RPMI7951 (cell line): Measurements from ENCODE around the gene PLCXD3. TPM values are rescaled to one million over a fixed set of nuclear protein-coding genes. Genes with fewer than 3 reads are reported as not detected.

Source experiments
- DNase-seq: peaks from one replicate; pipeline ENCODE4 v3.0.0-alpha.2; 2012; ENCODE audit warnings: low read depth
- total RNA-seq: library from RNA; depleted of rRNA; stranded (reverse); fragments of >200 nt; shearing (Covaris generic); gene quantifications from 2 replicates; pipeline ENCODE4 v1.2.3, GENCODE V29; 2014; rRNA removed

The PLCXD3 gene
- total RNA-seq = 0.20 and 0.36 TPM in 2 replicates

- no peak for DNase-seq
Measured at GRCh38 chr5:41510176-41510831, at the start of gene PLCXD3. PLCXD3 (minus strand) TSS chr5:41510601; CDS start chr5:41510526, 75 bp downstream.

DNA sequence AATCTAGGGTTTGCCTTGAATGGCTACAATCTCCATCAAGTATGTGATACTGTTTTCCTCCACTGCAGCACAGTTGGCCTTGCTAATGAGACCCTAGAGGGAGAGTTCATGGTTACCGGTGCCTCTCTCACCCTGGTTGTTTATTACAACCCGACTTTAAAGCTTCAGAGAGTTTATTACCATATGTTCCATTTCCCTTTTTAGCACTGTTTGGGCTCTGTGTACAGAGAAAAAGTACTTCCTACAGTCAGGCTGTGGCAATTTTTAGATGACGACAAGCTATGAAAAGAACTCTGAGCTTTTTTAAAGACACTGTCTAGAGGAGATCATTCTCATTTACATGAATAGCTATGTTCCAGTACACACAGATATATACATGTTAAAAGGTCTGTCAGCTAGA, 48.8 kb upstream of the PLCXD3 start:
- DNase-seq = no peak

GRCh38 chr5:41558295-41558694, 47.9 kb upstream of the PLCXD3 start:
- no peak for DNase-seq

- no peak for DNase-seq
Measured at GRCh38 chr5:41547991-41548390, 37.6 kb upstream of the PLCXD3 start.

GRCh38 chr5:41542183-41542582, 31.8 kb upstream of the PLCXD3 start:
- no peak for DNase-seq

GRCh38 chr5:41539454-41539853, 29.1 kb upstream of the PLCXD3 start:
- no peak for DNase-seq

DNA sequence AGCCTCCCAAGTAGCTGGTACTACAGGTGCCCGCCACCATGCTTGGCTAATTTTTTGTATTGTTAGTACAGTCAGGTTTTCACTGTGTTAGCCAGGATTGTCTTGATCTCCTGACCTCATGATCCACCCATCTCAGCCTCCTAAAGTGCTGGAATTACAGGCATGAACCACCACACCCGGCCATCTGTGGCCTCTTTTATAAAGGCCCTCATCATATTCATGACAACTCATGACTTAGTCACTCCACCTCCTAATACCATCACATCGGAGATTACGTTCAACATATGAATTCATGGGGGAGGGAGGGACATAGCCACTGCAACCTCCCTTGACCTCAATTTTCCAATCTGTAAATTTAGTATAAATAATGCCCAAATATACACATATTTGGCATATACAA, 27.2 kb upstream of the PLCXD3 start:
- DNase-seq = no peak

DNA sequence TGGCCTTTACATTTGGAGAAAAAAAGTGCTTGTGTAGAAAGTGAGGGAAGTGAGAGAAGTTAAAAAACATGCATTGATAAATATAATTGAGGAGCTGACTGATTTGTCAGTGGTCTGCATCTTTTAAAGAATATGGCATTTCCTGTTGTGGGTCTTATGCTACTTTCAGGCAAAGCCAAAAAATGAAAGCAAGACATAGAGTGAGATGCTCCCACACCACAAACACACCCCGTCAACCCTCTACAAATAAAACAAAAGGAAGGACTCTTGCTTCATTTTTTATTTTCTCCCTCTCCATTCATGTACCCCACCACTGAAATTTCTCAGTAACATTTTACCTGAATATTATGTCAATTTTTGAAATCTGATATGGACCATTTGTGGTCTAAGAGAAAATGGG, 22.1 kb upstream of the PLCXD3 start:
- no peak for DNase-seq

GRCh38 chr5:41527201-41527779, 16.9 kb upstream of the PLCXD3 start:
- DNase-seq = peak; percentile 99

DNA sequence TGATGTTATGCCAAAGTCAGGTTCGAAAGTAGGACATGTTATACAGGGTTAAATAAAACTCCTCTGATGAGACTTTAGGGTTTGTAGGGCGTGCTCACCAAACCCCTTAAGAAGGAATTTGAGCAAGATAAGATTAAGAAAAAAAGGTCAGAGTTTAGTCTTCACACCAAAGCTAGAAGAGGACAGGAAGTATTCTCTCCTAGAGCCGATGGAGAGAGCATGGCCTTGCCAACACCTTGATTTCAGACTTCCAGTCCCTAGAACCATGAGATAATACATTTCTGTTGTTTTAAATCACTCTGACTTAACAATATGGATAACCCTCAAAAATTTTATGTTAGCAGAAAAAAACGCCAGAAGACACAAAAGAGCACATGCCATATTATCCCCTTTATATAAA, 16.3 kb upstream of the PLCXD3 start:
- no peak for DNase-seq

- no peak for DNase-seq
Measured at GRCh38 chr5:41524174-41524573, 13.8 kb upstream of the PLCXD3 start.

DNA sequence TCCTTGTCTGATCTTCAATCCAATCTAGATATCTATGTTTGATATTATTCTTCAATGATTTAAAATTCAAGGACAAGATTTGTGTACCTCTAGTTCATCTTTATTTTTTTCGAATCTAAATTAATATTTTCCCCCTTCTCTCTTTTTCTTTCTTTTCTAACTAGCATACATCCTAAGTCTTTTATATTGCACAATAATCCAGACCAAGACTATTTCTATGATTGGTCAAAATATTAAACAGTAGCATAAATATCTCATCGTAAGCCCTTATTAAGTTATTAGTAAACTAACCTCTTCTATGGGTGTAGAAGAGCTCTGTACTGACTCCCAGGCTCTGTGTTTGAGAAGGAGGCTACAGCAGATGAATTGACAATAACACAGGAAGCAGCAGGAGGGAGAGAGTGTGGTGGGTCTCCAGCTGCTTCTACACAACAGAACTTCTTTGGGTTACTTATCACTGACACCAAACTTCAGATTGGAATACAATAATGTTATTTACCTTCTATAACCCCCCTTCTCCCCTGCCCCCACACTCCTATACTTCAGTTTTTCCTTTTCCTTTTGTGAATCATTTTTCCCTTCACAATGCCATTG, 11.9 kb upstream of the PLCXD3 start:
- no peak for DNase-seq

- no peak for DNase-seq
Measured at GRCh38 chr5:41519801-41520200, 9.4 kb upstream of the PLCXD3 start.

DNA sequence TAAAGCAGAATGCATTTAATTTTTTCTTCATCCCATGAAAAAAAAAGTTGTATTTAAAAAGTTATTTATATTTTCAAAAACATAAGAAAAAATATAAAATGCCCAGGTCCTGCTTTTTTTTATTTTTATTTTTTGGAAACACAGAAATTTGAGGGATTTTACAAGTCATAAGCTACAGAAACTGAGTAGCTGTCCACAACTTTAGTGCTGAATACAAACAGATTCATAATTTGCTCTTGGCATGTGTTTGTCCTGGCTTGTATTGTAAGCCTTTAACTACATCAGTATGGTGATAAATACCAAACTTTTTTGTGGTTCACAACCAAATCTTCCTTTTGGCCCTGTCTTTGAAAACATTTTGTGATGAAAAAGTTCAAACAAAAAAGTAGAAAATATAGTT, 7.5 kb upstream of the PLCXD3 start:
- no peak for DNase-seq

DNA sequence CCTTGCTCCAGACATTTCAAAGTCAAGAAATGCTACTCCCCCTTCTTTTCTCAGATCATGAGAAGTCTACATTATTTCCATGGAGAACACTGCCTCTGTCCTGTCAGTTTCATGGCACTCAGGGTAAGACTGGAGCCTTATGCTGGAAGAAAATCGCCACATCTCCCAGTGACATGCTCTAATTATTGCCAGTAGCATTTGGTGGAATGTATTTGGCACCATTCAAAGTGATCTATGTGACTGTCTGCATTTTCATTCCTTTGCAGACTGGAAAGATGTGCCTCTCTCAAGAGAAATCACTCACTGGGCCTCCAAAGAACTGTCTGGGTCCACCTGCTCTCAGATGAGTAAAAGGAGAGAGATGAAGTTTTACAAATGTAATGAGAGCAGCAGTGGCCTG, 840 bp upstream of the PLCXD3 start:
- no peak for DNase-seq

- no peak for DNase-seq
Measured at GRCh38 chr5:41509399-41510175, 814 bp downstream of the PLCXD3 start.

- DNase-seq = peak; percentile 24
Measured at GRCh38 chr5:41508696-41509398, 1.6 kb downstream of the PLCXD3 start.

DNA sequence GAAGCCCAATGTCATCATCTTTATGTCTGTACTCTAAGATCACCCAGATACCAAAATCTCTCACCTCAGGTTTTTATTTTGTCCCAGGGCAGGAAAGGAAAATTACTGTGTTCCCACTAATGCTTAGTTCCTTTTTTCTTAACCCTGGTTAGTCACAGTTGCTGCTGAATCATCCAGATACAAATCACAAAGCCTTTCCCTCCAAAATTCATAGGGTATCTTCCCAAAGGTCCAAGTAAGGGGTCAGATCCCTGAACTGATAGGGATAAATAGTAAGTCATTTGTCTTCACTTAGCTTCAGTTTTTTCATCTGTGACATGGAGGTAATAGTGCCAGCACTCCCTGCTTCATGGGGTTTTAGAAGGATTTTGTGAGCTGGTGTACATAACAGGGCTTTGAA, 2.2 kb downstream of the PLCXD3 start:
- DNase-seq = peak; percentile 64

DNA sequence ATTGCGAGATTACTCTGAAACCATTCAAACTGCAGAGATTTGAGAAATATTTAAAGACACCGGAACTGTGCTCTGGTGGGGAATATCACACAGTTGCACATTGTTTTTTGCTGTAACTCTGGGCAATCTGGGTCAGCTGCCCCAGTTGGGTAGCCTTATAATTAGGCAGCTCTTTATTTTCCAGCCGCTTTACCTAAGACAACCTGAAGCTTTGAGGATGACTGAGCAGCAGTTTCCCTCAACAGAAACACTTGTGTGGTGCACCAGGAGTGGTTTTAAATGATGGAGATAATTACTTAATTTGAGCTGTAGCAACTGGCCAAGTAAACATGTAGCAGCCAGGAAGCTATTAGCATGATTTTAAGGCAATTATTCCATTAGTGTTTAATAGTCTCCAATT, 2.9 kb downstream of the PLCXD3 start:
- no peak for DNase-seq

GRCh38 chr5:41503860-41504259, 6.5 kb downstream of the PLCXD3 start:
- DNase-seq = no peak

DNA sequence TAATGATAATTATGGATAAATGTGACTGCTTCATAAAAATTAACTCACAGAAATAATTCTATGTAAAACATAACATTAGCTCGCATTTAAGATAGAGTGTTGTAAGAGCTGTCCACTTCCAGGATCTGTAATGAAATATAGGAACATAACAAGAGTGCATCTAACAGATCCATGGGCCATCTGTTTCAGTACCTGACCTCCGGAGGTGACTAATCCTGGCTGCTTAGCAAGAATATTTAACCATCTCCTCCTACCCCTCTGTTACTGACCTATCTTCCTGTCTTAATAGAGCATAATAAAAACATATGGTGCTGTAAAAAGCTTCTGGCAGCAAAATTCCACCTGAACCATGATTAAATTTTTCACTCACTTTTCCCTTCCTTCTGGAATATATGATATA, 7.1 kb downstream of the PLCXD3 start:
- DNase-seq = peak; percentile 21
